HG02981 (cell line): Measurements from ENCODE around the gene ACSF2.

ENCODE experiments used
- ATAC-seq: cut with Tn5 transposase; IDR thresholded peaks from one replicate; pipeline ENCODE4 v1.9.1; 2021; ENCODE audit warnings: mild to moderate bottlenecking, moderate library complexity; ENCODE audit not compliant: unreplicated experiment

ACSF2 gene

DNA sequence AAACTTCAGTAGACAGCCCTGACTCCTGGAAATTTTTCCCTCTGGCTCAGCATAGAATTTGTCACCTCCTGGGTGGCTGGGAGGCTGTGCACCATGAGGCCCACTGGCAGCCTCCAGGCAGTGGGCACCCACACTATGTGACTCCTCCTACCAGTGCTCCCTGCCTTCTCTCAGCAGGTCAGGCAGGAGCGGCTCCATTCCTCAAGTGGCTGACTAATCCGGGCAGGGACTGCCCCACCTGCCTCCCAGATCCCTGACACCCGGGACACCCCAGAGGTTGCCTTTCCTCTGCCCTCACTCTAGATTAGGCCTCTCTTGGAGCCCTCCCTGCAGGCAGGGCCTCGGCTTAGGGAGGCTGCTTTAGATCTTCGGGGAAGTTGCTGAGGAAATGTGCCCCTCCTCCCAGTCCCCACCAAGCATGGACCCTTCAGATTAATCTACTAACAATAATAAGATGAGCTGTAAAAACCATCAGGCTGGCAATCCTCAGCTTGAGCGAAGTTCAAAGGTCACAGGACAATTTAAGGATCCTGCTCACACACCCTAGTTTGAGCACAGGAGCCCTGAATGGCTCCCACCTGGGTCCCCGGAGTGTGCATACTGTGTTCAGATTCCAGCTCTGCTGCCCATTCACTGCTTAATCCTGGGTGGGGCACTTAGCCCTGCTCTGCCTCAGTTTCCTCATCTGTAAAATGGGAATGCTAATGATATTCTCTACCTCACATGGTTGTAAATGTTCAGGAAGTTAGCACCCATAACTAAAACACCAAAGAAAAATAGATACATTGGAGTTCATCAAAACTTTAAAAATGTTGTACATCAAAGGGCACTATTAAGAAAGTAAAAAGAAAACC, 72.2 kb downstream of the ACSF2 start:
- no peak for ATAC-seq

DNA sequence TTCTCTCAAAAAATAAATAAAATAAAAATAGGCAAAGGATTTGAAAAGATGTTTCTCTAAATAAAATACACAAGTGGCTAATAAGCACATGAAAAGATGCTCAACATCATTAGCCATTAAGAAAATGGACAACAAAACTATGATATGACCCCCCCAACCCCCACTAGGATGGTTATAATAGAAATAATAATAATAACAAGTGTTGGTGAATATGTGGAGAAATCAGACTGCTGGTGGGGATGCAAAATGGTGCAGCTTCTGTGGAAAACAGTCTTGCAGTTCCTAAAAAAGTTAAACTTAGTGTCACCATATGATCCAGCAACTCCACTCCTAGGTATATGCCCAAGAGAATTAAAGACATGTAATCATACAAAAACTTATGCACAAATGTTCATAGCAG, 73.3 kb downstream of the ACSF2 start:
- ATAC-seq, result no peak

DNA sequence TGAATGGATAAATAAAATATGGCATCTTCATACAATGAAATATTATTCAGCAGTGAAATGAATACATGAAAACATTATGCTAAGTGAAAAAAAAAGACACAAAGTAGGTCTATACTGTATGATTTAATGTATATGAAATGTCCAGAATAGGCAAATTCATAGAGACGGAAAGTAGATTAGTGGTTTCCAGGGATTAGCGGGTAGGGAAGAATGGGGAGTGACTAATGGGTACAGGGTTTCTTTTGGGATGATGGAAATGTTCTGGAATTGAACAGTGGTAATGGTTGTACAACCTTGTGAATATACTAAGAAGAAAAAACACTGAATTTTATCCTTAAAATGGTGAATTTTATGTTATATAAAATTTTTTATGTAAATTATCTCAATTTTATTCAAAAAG, 73.7 kb downstream of the ACSF2 start:
- ATAC-seq, result no peak

DNA sequence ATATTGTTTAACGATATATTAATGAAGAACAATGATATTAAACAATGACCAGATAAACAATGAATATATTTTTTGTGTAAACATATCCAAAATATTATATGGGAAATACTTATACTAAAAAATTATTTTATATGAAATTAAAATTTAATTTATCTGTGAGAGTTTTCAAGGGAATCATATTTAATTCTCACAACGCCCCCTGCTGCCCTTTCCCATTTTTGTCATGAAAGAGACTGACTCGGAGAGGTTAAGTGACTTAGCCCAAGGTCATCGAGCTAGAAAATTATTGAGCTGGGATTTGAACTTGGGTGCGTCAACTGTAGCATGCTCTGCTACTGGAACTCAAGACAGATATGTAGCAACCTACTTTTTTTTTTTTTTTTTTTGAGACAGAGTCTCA, 75.0 kb downstream of the ACSF2 start:
- ATAC-seq, result no peak

DNA sequence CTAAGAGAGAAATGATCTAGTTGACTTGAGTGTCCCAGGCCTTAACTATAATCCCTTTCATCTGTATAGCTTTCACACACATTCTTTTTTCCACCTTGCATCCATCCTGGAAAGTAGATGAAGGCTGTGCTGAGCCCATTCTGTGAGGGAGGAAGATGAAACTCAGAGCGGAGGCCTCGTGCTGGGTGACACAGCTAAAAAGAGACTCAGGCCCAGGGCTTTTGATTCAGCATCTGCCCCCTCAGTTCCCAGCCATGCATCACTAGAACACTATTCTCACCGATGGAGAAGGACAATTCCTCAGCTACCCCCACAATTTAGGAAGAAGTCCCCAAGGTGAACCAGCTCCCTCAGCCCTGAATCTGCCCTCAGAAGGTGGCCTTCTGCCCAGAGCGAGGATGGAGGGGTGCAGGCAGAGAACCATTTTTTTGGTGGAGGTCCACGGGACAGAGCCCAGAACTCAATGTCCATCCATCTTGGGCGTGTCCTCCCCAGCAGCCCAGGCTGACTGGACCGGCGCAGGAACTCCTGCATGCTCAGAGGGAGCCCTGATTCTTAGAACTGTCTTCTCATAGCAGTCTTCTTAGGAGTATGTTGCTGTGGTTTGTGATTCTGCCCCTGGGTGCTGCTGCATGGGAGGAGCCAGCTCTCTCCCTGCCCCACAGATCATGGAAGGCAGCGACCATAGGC, 76.4 kb downstream of the ACSF2 start:
- ATAC-seq, result no peak

DNA sequence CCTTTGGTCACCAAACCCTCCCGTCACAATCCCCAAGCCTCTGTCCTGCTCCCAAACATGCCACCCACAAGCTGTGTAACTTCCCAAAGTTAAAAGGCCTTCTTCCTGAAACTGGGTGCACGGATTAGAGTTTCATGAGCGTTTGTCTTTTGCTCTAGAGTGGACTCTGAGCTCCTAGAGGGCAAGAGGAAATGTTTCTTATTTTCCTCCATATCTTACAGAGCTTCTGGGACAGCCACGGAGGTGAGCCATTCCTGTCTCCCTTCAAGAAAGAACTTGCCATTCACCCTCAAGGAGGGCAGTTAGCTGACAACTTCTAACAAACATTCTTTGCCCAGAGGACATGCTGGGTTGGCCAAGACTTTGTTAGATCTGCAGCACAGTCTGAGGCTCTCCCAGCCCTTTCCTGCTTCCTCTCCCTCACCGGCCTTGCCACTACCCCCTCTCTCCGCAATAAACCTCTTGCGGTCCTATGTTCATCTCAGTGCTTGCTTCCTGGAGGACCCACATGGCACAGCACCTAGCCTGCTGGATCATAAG, 79.6 kb downstream of the ACSF2 start:
- no peak for ATAC-seq

DNA sequence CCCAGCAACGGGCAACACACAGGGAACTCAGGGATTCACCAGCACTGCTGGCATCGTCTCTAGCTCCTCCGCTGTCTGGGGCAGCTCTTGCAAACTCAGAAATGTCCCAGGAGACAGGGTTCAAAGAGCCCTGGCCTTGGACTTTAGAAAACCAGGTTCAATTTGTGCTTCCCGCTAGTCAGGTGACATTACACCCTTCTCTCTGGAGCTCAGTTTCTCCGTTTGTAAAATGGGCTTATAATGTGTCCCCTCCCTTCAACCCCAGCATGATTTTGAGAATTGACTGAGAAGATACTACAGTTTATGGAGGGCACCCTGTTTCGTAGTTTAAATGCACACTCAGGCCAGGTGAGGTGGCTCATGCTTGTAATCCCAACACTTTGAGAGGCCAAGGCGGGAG, 80.3 kb downstream of the ACSF2 start:
- ATAC-seq, result no peak

DNA sequence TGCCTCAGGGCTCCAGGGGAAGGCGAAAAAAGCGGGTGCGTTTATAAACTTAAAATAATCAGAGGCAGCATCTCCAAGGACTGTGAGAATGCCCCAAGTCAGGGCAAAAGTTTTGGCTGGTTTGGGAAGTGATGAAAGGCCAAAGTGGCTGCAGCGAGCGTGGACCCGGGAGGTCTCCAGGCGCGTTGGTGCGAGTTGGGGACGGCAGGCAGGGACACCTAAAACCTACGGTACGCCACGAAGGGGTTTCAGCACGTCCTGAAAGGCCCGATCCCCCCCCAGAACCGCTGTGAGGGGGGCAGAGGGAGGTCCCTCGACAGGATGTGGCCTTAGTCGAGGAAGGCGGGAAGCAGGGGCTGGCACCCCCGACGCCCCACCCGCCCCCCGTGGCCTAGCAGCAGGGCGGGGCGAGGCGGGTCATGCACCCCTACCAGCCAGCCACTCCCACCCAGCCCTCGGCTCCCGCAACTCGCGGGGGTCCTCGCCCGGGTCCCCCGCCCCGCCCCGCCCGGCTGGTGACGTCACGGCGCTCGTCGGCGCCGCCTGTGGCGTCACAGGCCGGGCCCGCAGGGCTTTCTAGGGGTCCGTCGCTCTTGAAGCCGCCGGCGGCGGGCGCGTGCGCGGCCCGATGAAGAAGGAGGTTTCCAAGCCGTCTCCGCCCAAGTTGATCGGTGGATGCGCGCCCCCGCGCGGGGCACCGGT, 82.0 kb downstream of the ACSF2 start, which contains the start of gene MYCBPAP:
Gene MYCBPAP, plus strand, starts transcription at position 569 of the 702 bp plus-strand sequence. CDS start 236 bp downstream, outside the sequence.
- no peak for ATAC-seq

DNA sequence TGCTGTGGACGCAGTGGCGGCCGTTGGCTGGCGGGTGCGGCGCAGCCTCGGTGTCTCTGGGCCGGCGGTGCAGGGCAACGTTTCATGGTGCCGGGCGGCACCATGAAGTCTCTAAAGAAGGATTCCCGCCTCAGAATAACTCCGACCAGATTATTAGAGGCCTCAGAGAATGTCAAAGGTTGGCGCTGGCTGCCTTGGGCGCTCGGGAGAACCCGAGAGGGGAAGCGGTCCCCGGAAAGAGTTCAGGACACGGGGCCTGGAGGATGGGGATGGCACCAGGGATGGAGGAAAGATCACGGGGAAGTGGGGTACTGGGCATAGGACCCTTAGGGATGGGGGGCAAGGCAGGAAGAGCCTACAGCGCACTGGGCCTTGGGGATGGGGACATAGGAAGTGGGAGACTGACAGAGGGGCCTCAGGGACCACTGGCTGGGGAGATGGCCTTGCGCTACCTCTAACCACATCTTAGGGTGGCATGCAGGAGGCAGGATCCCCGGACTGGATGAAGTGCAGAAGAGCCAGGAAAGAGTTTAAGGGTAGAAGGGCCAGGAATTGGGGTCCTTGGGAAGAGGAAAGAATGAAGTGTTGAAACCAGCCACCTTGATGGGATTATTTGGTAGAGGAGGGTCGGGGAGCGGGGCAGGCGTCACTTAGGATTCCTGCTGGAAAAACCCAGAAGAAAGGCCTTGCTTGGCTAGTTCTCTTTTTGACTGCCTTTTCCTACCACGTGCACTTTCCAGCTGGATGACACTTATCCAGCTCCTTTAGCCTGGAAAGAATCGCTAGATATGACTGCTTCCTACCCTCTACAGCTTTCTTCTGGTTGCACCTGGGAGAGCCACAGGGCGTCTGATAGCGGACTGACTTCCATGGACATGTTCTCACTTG, 82.8 kb downstream of the ACSF2 start:
- ATAC-seq, result no peak

DNA sequence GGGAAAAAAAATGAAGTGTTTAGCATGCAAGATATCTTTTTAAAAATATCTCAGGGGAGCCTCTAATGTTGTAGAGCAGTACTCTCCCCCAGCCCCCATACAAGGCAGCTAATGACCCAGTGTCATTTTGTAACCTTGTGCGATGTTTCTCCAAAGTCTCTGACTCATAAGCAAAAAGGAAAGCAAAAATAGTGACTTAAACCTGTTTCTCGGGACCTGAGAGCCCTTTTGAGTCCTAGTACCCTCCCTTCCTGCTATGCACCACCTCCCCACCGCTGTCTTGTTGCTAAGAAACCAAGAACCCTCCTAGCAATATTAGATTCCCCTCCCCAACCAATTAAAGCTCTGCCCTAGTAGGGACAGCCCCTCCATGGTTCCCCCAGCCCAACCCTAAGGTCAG, 85.0 kb downstream of the ACSF2 start:
- ATAC-seq, result peak; percentile 88

DNA sequence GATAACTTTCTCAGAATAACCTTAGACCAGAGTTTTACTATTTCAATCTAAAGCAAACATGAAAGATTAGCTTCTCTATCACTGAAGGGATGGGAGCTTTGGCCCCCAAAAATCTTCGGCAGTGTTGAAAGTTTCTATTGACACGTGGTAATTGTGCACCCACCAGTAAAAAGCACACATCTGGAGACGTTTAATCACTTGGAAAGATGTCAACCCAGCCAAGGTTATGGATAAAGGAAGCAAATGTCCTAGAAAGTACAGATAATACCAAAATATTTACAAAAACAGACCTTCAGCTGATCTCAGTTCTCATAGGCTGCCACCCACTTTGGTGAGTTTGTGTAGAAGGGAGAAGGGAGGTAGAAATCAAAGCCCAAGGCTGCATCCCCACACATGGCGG, 87.5 kb downstream of the ACSF2 start:
- ATAC-seq, result no peak

DNA sequence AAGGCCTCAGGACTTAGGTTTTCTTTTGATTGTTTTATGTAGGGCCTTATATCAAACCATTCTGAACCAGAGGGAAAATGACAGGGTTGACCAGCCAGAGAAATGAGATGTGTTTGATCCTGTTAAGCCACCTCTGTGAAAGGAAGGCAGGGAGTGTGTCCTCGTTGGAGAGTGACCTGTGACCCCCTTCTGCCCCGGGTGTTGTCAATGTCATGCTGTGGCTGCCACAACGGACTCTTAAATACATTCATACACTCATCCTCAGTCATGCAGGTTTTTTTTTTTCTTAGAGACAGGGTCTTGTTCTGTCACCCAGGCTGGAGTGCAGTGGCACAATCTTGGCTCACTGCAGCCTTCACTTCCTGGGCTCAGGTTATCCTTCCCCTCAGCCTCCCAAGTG, 88.4 kb downstream of the ACSF2 start:
- ATAC-seq, result no peak

DNA sequence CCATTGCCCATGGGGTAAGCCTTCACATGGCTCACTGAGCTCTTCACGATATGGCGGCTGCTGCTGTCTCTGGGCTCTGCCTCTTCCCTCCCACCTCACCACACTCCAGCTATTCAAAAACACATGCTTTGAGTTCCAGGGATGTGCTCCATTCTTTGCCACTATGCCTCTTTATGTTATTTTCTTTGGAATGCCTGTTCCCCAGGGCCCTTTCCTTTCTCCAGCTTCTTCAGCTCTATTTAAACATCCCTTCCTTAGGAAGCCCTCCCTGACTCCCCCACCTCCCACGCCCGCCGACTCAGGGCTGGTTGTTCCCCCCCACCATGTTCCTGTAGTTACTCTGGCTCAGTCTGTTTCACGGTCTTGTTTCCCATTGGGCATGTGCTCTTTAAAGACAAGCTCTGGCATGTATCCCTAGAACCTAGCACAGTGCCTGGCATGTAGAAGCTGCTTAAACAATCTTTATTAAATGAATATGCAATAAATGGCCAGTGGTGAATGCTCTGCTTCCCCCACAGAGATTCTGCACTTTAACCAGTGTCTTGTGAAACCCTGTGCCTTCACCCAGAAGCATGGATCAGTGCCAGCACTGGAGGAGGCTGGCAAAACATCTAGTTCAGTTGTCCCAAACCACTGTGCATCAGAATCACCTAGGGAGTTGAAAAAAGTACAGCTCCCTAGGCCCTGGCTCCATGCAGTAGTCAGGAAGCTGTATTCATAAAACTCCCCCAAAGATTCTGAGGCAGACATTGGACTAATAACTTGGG, 89.1 kb downstream of the ACSF2 start:
- no peak for ATAC-seq

DNA sequence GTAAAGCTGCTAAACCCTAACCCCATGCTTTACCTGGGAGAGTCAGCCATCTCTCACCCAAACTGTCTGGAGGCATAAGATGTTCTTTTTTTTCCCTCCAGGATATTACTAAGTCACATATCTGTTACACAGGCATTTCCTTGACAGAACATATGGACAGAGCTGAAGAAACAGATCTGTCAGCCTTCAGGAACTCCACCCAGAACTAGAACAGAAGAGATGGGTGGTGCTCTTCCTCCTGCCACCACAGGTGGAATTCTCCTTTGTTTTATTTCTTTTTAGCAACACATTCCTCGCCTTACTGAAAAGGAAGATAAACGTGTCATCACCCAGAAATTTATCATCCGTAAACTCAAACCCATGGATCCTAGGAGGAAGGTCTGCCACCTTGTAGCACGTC, 91.0 kb downstream of the ACSF2 start:
- ATAC-seq, result no peak

DNA sequence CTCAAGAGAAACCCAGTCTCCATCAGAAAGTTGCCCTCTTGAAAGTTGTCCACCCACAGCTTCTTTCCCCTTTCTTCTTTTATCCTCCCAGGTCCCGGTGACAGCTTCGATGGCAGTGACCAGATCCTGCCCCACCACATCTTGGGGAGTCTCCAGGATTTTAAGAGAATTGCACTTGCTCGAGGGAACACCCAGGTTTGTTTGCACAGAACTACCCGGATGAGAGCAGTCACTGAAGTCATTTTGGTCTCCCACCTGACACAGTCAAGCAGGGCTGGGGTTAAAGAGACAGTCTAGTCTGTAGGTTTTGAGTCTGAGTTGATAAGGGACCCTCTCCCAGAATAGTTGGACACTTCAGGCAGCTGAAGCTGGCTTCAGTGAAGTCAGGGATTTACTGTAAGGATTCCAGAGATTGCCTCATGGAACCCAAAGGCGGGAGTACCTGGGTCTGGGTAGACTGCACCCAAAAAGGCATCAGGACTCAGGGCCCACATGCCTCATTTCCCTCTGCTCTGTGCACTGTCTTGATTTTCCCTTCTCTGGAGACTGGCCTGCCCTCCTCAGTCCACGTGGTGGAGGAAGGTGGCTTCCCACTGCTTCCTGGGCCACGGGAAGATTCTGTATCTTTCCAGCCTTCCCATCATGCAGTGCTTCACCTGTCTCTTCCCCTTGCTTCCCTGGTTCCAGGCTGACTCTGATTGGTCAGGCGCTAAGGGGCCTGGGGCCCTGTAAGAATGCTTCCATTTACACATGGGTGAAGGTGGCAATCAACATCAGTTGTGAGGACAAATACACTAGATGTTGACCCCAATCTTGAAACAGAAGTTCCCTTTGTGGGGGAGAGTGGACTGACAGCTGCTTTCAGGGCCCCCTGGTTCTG, 91.7 kb downstream of the ACSF2 start:
- no peak for ATAC-seq

DNA sequence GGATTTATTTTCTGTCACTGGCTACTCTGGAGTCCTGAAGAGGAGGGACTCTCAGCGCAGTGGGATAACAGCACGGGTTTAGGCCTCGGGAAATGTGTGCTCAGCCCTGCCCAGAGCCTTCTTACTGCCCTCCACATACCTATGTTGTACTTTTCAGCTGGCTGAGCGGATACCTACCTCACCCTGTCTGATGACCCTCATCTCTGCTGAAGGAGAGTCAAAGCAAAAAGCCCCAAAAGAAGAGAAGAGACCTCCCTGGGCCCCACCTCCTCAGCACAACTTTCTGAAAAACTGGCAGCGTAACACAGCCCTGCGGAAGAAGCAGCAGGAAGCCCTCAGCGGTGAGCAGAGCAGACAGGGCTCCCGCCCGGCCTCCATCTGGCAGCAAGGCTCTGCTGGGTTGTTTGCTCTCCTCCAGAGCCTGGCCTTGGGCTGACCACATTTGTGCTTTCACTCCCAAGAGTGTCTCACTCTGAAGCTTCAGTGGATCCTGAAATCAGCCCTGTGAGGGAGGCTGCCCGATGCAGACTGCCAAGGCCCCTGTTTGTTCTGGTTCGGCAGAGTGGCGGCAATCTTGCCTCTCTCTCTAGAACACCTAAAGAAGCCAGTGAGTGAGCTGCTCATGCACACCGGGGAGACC, 92.5 kb downstream of the ACSF2 start:
- no peak for ATAC-seq

DNA sequence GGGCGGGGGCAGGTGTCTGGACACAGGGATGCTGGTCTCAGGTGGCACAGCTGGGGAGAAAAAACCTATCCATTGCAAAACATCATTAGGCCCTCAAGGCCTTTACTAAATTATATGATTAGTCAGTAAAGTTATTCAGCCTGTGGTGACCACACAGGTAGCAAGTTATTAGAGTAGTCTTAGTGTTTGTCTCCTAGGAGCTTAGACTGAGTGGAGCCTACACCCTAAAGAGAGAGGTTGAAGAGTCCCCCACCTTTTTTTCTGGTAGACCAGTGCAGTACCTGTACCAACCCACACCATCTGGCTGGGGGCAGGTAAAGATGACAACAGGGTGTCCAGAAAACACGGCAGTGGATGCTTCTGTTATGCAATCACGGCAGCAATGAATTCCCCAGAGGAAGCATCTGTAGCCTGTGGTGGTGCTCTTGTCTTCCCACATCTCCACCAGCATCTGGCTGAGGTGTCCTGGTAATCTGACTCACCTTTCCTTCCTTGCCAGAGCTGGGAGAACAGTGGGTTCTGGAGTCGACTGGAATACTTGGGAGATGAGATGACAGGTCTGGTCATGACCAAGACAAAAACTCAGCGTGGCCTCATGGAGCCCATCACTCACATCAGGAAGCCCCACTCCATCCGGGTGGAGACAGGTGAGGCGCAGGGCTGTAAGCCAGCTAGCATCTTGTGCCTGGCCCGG, 93.3 kb downstream of the ACSF2 start:
- no peak for ATAC-seq

DNA sequence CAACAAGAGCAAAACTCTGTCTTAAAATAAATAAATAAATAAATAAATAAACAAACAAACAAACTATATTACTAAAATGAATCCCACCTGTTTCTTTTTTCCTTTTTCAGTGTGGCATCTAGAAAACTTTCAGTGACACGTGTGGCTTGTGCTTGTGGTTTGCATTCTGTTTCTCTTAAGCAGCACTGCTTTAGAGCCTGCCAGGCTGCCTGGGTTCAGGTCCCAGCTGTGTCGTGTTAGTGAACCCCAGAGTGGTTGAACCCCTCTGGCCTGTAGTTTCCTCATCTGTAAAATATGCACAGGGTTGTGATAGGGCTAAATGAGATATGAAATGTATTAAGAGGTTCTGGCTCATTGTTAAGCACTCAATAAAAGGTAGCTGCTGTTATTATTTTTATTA, 94.5 kb downstream of the ACSF2 start:
- ATAC-seq, result no peak
